Ovary (tissue), 9 donors: ENCODE data around the gene TK2. TPM values are rescaled to one million over a fixed set of nuclear protein-coding genes. Genes with fewer than 3 reads are reported as not detected.

ENCODE experiments used
- DNase-seq, 5 donors: peaks; one replicate each; pipeline ENCODE4 v3.0.0-alpha.2; 2019 to 2020
- H3K27ac ChIP-seq, 2 donors: fragments of 200-600 bp; one replicate each; pipeline versions ENCODE4 v1.5.1 to v1.8.0; 2019 to 2022
- H3K27me3 ChIP-seq: fragments of 200-600 bp; one replicate; pipeline ENCODE4 v1.8.0; 2022
- H3K36me3 ChIP-seq: fragments of 200-600 bp; sonication (generic); one replicate; pipeline ENCODE4 v1.5.1; 2019
- H3K4me1 ChIP-seq: one replicate; pipeline ENCODE4 v1.8.1; 2013; ENCODE audit warnings: mild to moderate bottlenecking, moderate library complexity; ENCODE audit not compliant: insufficient read depth
- H3K4me3 ChIP-seq: fragments of 200-600 bp; sonication (generic); one replicate; pipeline ENCODE4 v1.5.1; 2017
- H3K9me3 ChIP-seq, 2 donors: fragments of 200-600 bp in 1 of 2; sonication (generic) in 1 of 2; one replicate each; pipeline versions ENCODE4 v1.5.1 to v1.8.1; 2013 to 2019; ENCODE audit warnings: mild to moderate bottlenecking in 1 of 2, moderate library complexity in 1 of 2
- EP300 ChIP-seq: sonication (generic); formaldehyde crosslinking; IDR thresholded peaks from one replicate; pipeline ENCODE4 v1.6.1; 2017; ENCODE audit warnings: antibody characterized with exemption
- POLR2A ChIP-seq: fragments of 450-650 bp; IDR thresholded peaks from one replicate; pipeline ENCODE4 v1.6.1; 2017; ENCODE audit warnings: antibody characterized with exemption, mild to moderate bottlenecking, moderate library complexity
- WGBS, 3 donors: extraction: QIAGEN DNeasy Blood & Tissue Kit in 1 of 3; methylation state at CpG; one replicate each; pipeline versions ENCODE4 v1.1.5 to v1.1.7; 2013 to 2017; 5-methylcytosine and 5-hydroxymethylcytosine counted together
- intact Hi-C, 4 donors: fragments of 100-400 bp; cut with DNase I; formaldehyde crosslinking; loops; one replicate each; pipeline versions ENCODE4 v1.11.0 to v1.15.1; 2022 to 2023
- polyA plus RNA-seq, 2 donors: library from polyadenylated mRNA; stranded (reverse); fragments of 200-250 nt in 1 of 2; fragments of 350-450 nt in 1 of 2; fragmentation: Illumina TruSeq in 1 of 2; extraction: RNeasy Lipid Tissue Mini Kit (QIAGEN cat#74804) in 1 of 2; gene quantifications; one replicate each; pipeline ENCODE4 v1.2.3, GENCODE V29; 2013 to 2014
- total RNA-seq, 7 donors: library from RNA; depleted of rRNA in 2 of 7; stranded (reverse); fragments of >200 nt in 2 of 7; fragmentation: NEBNext Ultra II Directional in 3 of 7; extraction: Animal tissue kit (Norgen Biotek cat#: 25700) in 3 of 7; gene quantifications; one replicate each; pipeline versions ENCODE4 v1.1.0 to v1.2.4, GENCODE V29; 2016 to 2023
- TF ChIP-seq, protein P1 (sequence below), 3 donors: fragments of 450-650 bp in 2 of 3; fragments of 200-600 bp in 1 of 3; IDR thresholded peaks; one replicate each; pipeline versions ENCODE4 v1.5.1 to v1.8.0; 2016 to 2022; ENCODE audit warnings: antibody characterized with exemption in 3 of 3, mild to moderate bottlenecking in 1 of 3
- donor health status: DM: no; HTN: no; CAD: no; lungs with moderate emphysema.
- donor health status: DM: no; HTN: no; CAD: no.
- donor health status: Bipolar disorder and iron deficiency.
- donor health status: DM: yes; HTN: yes; CAD: no.
- donor health status: DM: no; HTN: no; CAD: no.
- donor health status: DM: yes; HTN: yes; CAD: no.

TK2 gene
- total and polyA plus RNA-seq, 9 donors: 17.0 to 80.6 (median 34.0) TPM

DNA sequence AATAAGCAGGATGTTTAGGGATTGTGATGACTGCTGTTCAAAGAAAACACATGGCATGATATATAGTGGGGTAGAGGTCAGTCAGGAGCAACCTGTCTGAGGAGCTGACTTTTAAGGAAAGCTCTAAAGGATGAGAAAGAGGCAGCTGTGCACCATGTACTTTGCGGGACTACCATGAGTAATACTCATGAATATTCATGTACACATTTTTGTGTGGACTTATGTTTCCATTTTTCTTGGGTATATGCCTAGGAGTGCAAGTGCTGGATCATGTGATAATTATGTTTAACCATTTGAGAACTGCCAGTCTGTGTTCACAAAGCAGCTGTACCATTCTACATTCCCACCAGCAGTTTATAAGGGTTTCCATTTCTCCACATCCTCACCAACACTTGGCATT is 87.0 kb downstream of the TK2 start:
- DNase-seq: no peak
- WGBS, 3 donors: 60 to 74% (median 62%) methylated on average over 1 of the region's 1 CpG
- H3K27me3 ChIP-seq: no peaks in the 10 kb centered on the region
- no peaks in the 10 kb centered on the region for H3K4me1 ChIP-seq
- H3K4me3 ChIP-seq: no peak overlapping the region
- no peaks in the 10 kb centered on the region for H3K36me3 ChIP-seq
- H3K9me3 ChIP-seq: no peaks in the 10 kb centered on the region
- H3K27ac ChIP-seq: no peak overlapping the region
- TF ChIP-seq, protein P1, sequence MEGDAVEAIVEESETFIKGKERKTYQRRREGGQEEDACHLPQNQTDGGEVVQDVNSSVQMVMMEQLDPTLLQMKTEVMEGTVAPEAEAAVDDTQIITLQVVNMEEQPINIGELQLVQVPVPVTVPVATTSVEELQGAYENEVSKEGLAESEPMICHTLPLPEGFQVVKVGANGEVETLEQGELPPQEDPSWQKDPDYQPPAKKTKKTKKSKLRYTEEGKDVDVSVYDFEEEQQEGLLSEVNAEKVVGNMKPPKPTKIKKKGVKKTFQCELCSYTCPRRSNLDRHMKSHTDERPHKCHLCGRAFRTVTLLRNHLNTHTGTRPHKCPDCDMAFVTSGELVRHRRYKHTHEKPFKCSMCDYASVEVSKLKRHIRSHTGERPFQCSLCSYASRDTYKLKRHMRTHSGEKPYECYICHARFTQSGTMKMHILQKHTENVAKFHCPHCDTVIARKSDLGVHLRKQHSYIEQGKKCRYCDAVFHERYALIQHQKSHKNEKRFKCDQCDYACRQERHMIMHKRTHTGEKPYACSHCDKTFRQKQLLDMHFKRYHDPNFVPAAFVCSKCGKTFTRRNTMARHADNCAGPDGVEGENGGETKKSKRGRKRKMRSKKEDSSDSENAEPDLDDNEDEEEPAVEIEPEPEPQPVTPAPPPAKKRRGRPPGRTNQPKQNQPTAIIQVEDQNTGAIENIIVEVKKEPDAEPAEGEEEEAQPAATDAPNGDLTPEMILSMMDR (IDR thresholded peaks at IDR 0.05): no peak
- TF ChIP-seq EP300: no peak
- no peak for TF ChIP-seq POLR2A
- intact Hi-C loops: no loop called here

DNA sequence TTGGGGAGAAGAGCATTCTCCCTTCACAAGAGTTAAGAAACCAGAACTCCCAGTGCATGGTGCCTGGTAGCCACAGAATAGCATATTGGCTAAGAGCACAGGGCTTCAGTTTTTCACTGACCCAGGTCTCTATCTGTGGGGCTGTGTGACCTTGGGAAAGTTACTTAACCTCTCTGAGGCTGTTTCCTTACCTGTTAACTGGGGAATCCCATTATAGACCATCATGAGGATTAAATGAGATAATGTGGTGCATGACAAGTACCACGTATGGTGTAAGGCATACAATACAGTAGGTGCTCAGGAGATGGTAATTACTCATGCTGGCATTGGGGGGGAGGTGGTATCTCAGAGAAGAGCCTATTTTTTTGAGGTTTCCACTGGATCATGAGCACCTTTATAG is 89.2 kb downstream of the TK2 start:
- TF ChIP-seq EP300 (no peak), POLR2A (no peak)
- TF ChIP-seq, protein P1 (IDR thresholded peaks at IDR 0.05): no peak
- intact Hi-C loops: no loop called here
- Histone ChIP-seq H3K27me3 (no peaks in the 10 kb centered on the region), H3K27ac (no peak overlapping the region), H3K36me3 (no peaks in the 10 kb centered on the region), H3K4me3 (no peak overlapping the region), H3K4me1 (no peaks in the 10 kb centered on the region), H3K9me3 (no peaks in the 10 kb centered on the region)
- 79 to 87% (median 85%) methylated on average over 1 of the region's 1 CpG for WGBS, 3 donors
- no peak for DNase-seq

GRCh38 chr16:66459878-66460277 is 90.0 kb downstream of the TK2 start:
- DNase-seq: peak in 1 of 5 donors; percentile 19
- Histone ChIP-seq H3K4me1 (no peaks in the 10 kb centered on the region), H3K27ac (no peak overlapping the region), H3K4me3 (no peak overlapping the region), H3K36me3 (no peaks in the 10 kb centered on the region), H3K27me3 (no peaks in the 10 kb centered on the region), H3K9me3 (no peaks in the 10 kb centered on the region)
- TF ChIP-seq, protein P1 (IDR thresholded peaks at IDR 0.05): no peak
- TF ChIP-seq POLR2A (no peak), EP300 (no peak)
- intact Hi-C loops: no loop called here
- 34 to 45% (median 36%) methylated on average over 5 of the region's 5 CpGs for WGBS, 3 donors

- H3K4me1 ChIP-seq: no peaks in the 10 kb centered on the region
- intact Hi-C loops: no loop called here
- no peaks in the 10 kb centered on the region for H3K36me3 ChIP-seq
- H3K9me3 ChIP-seq: no peaks in the 10 kb centered on the region
- no peak overlapping the region for H3K27ac ChIP-seq
- TF ChIP-seq EP300: no peak
- TF ChIP-seq, protein P1 (IDR thresholded peaks at IDR 0.05): no peak
- DNase-seq: peak in 1 of 5 donors; percentile 13
- H3K27me3 ChIP-seq: no peaks in the 10 kb centered on the region
- H3K4me3 ChIP-seq: no peak overlapping the region
- WGBS, 3 donors: 69 to 71% (median 71%) methylated on average over 7 of the region's 7 CpGs
These were observed 91.1 kb downstream of the TK2 start for GRCh38 chr16:66458853-66459252.

GRCh38 chr16:66458292-66458691 is 91.6 kb downstream of the TK2 start:
- H3K27me3 ChIP-seq: no peaks in the 10 kb centered on the region
- H3K9me3 ChIP-seq: no peaks in the 10 kb centered on the region
- TF ChIP-seq, protein P1 (IDR thresholded peaks at IDR 0.05): no peak
- no peak for TF ChIP-seq EP300
- no peak for TF ChIP-seq POLR2A
- H3K4me1 ChIP-seq: no peaks in the 10 kb centered on the region
- WGBS, 3 donors: 87 to 89% (median 87%) methylated on average over 5 of the region's 5 CpGs
- H3K4me3 ChIP-seq: no peak overlapping the region
- intact Hi-C loops: no loop called here
- no peak overlapping the region for H3K27ac ChIP-seq
- no peak for DNase-seq
- no peaks in the 10 kb centered on the region for H3K36me3 ChIP-seq
